ENCODE measurements around the gene EVL.

The EVL gene

DNA sequence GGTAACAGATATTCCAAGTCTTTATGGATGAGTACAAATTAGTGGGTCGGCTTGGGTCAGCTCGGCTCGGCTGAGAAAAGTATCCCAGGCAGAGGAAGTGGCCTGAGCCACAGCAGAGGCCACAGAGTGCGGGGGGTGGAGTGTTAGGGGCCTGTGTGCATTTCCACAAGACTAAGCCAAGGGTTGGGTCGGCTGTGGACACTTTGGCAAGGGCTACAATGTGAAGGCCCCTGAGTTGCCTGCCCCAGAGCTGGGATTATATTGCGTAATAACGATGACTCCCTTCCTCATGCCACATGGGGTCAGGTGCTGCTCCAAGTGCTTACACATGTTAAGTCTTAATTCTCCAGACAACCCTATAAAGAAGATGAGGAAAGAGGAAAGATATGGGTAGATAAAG lies 11.4 kb downstream of the EVL start:
- Histone ChIP-seq H2AFZ (ENCODE audit: low read depth, low read length) (no peak overlapping the region), H4K20me1 (ENCODE audit: insufficient read depth, low read length) (no peaks in the 10 kb centered on the region), H3K27me3 (ENCODE audit: low read depth, low read length) (no peaks in the 10 kb centered on the region), H3K9ac (ENCODE audit: low read length) (no peak overlapping the region), H3K9me3 (ENCODE audit: insufficient read depth, low read length) (no peaks in the 10 kb centered on the region), H3K4me3 (ENCODE audit: low read length) (no peak overlapping the region), H3K4me2 (ENCODE audit: low read length) (no peak overlapping the region), H3K36me3 (replicated peaks; ENCODE audit: low read depth, low read length) (no peaks in the 10 kb centered on the region), H3K27ac (ENCODE audit: low read length) (no peak overlapping the region), H3K79me2 (ENCODE audit: low read length) (no peaks in the 10 kb centered on the region), H3K4me1 (ENCODE audit: low read length) (peaks cover 12% of the 10 kb centered on the region)
- TF ChIP-seq, protein P1, sequence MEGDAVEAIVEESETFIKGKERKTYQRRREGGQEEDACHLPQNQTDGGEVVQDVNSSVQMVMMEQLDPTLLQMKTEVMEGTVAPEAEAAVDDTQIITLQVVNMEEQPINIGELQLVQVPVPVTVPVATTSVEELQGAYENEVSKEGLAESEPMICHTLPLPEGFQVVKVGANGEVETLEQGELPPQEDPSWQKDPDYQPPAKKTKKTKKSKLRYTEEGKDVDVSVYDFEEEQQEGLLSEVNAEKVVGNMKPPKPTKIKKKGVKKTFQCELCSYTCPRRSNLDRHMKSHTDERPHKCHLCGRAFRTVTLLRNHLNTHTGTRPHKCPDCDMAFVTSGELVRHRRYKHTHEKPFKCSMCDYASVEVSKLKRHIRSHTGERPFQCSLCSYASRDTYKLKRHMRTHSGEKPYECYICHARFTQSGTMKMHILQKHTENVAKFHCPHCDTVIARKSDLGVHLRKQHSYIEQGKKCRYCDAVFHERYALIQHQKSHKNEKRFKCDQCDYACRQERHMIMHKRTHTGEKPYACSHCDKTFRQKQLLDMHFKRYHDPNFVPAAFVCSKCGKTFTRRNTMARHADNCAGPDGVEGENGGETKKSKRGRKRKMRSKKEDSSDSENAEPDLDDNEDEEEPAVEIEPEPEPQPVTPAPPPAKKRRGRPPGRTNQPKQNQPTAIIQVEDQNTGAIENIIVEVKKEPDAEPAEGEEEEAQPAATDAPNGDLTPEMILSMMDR (IDR thresholded peaks at IDR 0.05; ENCODE audit: low read depth, low read length) = no peak
- no peak for TF ChIP-seq EZH2phosphoT487 (IDR thresholded peaks at IDR 0.05; ENCODE audit: low read depth)

DNA sequence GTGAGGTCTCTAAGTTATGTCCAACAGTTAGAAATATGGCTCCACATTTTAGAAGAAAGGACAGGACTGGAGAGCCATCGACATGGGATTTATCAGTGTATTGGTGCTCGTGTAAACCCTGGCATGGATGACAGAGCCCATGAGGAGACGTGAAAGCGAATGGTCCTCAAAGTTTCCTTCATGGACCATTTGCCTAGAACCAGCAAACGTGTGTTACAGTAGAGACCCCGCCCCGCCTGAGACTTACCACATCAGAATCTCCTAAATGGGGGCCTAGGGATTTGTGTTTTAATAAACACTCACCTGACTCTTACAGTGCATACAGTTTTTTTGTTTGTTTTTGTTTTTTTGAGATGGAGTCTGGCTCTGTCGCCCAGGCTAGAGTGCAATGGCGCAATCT lies 12.2 kb downstream of the EVL start:
- no peaks in the 10 kb centered on the region for H3K79me2 ChIP-seq (ENCODE audit: low read length)
- no peak overlapping the region for H3K4me3 ChIP-seq (ENCODE audit: low read length)
- no peaks in the 10 kb centered on the region for H3K36me3 ChIP-seq (replicated peaks; ENCODE audit: low read depth, low read length)
- H4K20me1 ChIP-seq (ENCODE audit: insufficient read depth, low read length) = no peaks in the 10 kb centered on the region
- no peaks in the 10 kb centered on the region for H3K27me3 ChIP-seq (ENCODE audit: low read depth, low read length)
- no peaks in the 10 kb centered on the region for H3K9me3 ChIP-seq (ENCODE audit: insufficient read depth, low read length)
- H3K9ac ChIP-seq (ENCODE audit: low read length) = no peak overlapping the region
- H3K27ac ChIP-seq (ENCODE audit: low read length) = no peak overlapping the region
- TF ChIP-seq, protein P1 (IDR thresholded peaks at IDR 0.05; ENCODE audit: low read depth, low read length) = no peak
- no peak for TF ChIP-seq EZH2phosphoT487 (IDR thresholded peaks at IDR 0.05; ENCODE audit: low read depth)
- H3K4me1 ChIP-seq (ENCODE audit: low read length) = peaks cover 12% of the 10 kb centered on the region
- no peak overlapping the region for H3K4me2 ChIP-seq (ENCODE audit: low read length)
- H2AFZ ChIP-seq (ENCODE audit: low read depth, low read length) = no peak overlapping the region

DNA sequence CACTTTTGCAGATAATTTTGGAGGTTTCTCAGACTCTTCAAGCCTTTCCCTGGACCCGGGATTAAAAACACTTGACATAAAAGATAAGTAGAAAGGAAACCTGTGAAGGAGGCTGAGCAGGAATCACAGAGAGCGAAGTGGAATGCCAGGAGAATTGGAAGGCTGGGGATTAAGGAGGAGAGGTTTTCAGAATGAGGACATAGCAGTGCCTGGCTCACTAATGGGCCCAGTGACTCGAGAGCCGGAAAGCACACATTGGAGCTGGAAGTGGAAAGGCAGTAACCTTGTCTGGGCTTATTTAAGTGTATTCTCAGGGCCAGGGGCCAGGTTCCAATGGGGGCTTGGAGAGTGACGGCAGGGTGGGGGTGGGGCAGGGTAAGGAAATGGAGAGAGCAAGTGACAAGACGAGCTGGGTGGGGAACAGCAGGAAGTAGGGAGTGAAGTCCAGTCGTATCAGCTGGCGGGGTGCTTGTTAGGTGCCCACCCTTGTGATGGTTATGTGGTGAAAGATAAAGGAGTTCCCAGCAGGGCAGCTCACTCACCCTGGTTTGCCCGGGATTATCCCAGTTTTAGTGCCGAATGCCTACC lies 13.1 kb downstream of the EVL start:
- Histone ChIP-seq H3K36me3 (replicated peaks; ENCODE audit: low read depth, low read length) (no peaks in the 10 kb centered on the region), H4K20me1 (ENCODE audit: insufficient read depth, low read length) (no peaks in the 10 kb centered on the region), H3K4me1 (ENCODE audit: low read length) (peaks cover 4% of the 10 kb centered on the region), H3K4me2 (ENCODE audit: low read length) (no peak overlapping the region), H2AFZ (ENCODE audit: low read depth, low read length) (no peak overlapping the region), H3K9ac (ENCODE audit: low read length) (no peak overlapping the region), H3K79me2 (ENCODE audit: low read length) (no peaks in the 10 kb centered on the region), H3K27me3 (ENCODE audit: low read depth, low read length) (no peaks in the 10 kb centered on the region), H3K4me3 (ENCODE audit: low read length) (no peak overlapping the region), H3K27ac (ENCODE audit: low read length) (no peak overlapping the region), H3K9me3 (ENCODE audit: insufficient read depth, low read length) (no peaks in the 10 kb centered on the region)
- TF ChIP-seq, protein P1 (IDR thresholded peaks at IDR 0.05; ENCODE audit: low read depth, low read length) = no peak
- TF ChIP-seq EZH2phosphoT487 (IDR thresholded peaks at IDR 0.05; ENCODE audit: low read depth) = no peak

DNA sequence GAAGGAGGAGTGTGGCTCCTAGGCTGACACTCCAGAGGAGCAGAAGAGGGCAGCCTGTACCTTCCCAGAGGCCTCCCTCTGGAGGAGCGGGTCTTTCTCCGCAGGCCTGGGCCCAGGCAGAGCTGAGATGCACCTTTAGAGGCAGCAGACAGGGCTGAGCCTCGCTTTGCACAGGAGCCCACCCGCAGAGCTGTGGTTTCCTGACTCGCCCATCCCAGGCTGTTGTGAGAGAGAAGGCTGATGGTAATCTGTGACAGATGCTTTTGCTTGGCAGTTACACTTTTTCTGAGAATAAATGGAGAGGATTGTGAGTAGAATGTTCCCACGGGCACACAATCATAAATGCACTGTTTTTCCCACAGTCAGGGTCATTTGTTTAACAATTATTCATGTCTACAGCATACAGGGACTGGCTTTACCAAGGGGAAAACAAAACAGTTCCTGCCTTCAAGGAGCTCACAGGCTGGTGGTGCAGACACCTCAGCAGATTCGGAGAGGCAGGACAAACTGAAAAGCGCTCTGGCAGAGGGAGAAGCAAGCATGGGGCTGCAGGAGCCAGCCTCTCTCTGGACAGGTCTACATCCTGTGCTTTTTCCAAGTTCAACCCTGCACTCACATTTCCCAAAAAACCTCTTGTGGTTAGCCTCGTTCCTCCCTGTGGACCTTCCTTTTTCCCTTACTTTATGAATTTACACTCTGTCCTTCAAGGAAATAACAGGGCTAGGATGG lies 13.9 kb downstream of the EVL start:
- Histone ChIP-seq H4K20me1 (ENCODE audit: insufficient read depth, low read length) (no peaks in the 10 kb centered on the region), H3K4me1 (ENCODE audit: low read length) (no peaks in the 10 kb centered on the region), H3K79me2 (ENCODE audit: low read length) (no peaks in the 10 kb centered on the region), H3K27me3 (ENCODE audit: low read depth, low read length) (no peaks in the 10 kb centered on the region), H3K9me3 (ENCODE audit: insufficient read depth, low read length) (no peaks in the 10 kb centered on the region), H3K27ac (ENCODE audit: low read length) (no peak overlapping the region), H3K4me3 (ENCODE audit: low read length) (no peak overlapping the region), H3K36me3 (replicated peaks; ENCODE audit: low read depth, low read length) (no peaks in the 10 kb centered on the region), H3K9ac (ENCODE audit: low read length) (no peak overlapping the region), H2AFZ (ENCODE audit: low read depth, low read length) (no peak overlapping the region), H3K4me2 (ENCODE audit: low read length) (no peak overlapping the region)
- TF ChIP-seq, protein P1 (IDR thresholded peaks at IDR 0.05; ENCODE audit: low read depth, low read length) = no peak
- no peak for TF ChIP-seq EZH2phosphoT487 (IDR thresholded peaks at IDR 0.05; ENCODE audit: low read depth)
